Measurements from ENCODE around the gene UBQLN2.

DNA sequence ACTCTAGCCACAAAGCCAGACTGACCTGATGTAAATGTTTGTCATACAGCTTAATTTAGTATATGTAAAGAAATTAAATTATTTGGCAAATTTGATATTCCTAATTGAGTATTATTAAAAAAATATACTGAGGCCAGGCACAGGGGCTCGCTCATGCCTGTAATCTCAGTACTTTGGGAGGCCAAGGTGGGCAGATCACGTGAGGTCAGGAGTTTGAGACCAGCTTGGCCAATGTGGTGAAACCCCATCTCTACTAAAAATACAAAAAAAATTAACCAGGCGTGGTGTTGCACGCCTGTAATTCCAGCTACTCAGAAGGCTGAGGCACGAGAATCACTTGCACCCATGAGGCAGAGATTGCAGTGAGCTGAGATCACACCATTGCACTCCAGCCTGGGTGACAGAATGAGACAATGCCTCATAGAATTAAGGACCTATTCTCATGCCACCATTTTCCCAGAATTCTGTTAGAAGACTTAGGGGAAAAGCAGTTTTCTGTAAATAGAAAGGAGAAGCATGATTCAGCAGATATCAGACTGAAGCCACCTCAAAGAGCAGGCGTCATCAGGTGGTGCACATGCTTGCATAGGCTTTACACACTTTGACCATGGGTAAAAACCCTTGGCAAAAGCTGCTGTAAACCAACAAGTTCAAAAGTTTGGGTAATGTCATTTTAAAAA is 6.1 kb downstream of the UBQLN2 start:
- TF ChIP-seq CTCF (IDR thresholded peaks at IDR 0.05), result no peak
- no peak for TF ChIP-seq NFIC (IDR thresholded peaks at IDR 0.05; ENCODE audit: borderline replicate concordance)
- TF ChIP-seq, protein P1, sequence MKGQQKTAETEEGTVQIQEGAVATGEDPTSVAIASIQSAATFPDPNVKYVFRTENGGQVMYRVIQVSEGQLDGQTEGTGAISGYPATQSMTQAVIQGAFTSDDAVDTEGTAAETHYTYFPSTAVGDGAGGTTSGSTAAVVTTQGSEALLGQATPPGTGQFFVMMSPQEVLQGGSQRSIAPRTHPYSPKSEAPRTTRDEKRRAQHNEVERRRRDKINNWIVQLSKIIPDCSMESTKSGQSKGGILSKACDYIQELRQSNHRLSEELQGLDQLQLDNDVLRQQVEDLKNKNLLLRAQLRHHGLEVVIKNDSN (IDR thresholded peaks at IDR 0.05; ENCODE audit: borderline replicate concordance, low read depth), result no peak
- TF ChIP-seq JUND (IDR thresholded peaks at IDR 0.05), result no peak
- TF ChIP-seq EZH2phosphoT487 (IDR thresholded peaks at IDR 0.05; ENCODE audit: borderline replicate concordance, low read depth), result no peak
- TF ChIP-seq IRF3 (IDR thresholded peaks at IDR 0.05; ENCODE audit: low read depth, low read length), result no peak
- TF ChIP-seq RAD21 (IDR thresholded peaks at IDR 0.05; ENCODE audit: low read length), result no peak
